ENCODE results near the gene PRDX4.

DNA sequence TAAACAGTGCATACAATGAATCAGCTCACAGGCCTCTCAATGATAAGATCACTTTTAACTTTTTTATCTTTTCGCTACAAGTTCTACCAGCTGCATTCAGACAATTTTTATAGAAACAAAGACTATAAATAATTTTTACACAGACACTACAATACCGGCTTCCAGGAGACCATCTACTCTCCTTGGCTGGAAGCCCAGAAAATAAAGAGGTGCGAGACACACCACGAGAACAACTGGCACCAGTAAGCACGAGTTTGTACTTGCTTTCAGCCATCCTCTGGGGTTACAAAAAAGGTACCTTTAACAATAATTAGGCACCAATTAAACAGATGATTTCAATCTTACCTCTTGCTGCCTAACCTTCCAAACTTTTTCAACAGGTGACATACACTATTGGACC lies 11.2 kb upstream of the PRDX4 start:
- TF ChIP-seq, protein P1, sequence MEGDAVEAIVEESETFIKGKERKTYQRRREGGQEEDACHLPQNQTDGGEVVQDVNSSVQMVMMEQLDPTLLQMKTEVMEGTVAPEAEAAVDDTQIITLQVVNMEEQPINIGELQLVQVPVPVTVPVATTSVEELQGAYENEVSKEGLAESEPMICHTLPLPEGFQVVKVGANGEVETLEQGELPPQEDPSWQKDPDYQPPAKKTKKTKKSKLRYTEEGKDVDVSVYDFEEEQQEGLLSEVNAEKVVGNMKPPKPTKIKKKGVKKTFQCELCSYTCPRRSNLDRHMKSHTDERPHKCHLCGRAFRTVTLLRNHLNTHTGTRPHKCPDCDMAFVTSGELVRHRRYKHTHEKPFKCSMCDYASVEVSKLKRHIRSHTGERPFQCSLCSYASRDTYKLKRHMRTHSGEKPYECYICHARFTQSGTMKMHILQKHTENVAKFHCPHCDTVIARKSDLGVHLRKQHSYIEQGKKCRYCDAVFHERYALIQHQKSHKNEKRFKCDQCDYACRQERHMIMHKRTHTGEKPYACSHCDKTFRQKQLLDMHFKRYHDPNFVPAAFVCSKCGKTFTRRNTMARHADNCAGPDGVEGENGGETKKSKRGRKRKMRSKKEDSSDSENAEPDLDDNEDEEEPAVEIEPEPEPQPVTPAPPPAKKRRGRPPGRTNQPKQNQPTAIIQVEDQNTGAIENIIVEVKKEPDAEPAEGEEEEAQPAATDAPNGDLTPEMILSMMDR (conservative IDR thresholded peaks at IDR 0.05; ENCODE audit: low read depth, low read length), result no peak
- TF ChIP-seq EZH2 (IDR thresholded peaks at IDR 0.05; ENCODE audit: low read length, unreplicated experiment), result no peak
- no peak for TF ChIP-seq EZH2phosphoT487 (IDR thresholded peaks at IDR 0.05; ENCODE audit: borderline replicate concordance, low read length)
